Raji (cell line): ENCODE measurements around the gene LRRC4B.

Experiments
- POLR2A ChIP-seq: IDR thresholded peaks from 2 replicates; pipeline ENCODE4 v1.6.1; 2011; ENCODE audit warnings: low read depth, low read length, control low read depth; ENCODE audit not compliant: insufficient read depth

Gene LRRC4B

DNA sequence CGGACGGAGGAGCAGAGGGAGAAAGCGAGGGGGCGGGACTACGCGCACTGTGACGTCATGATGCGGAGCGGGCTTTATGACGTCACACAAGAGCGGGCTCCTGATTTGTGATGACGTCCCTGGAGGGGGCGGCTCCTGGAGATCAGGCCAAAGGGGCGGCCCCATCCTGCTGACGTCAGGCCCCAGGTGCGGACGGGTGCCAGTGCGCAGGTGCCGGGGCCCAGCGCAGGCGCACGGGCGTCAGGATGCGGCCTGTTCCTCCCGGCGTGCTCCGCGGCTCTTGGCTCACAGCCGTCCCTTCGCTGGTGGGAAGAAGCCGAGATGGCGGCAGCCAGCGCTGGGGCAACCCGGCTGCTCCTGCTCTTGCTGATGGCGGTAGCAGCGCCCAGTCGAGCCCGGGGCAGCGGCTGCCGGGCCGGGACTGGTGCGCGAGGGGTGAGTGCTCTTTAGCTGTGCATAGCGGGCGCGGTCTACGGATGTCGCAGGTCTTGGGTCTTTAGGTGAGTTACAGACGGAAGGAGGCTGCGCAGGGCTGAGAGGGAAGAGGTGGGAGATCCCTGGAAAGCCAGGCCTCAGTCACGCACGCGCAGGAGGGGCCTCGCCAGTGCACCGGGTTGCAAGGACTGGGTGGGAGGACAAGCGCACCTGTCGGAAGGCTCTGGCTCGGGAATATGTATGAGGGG lies 91.9 kb downstream of the LRRC4B start, which contains the start of the genes EMC10 and GARIN5A:
EMC10 (plus strand) TSS at position 284 of the 683 bp plus-strand sequence; CDS start at position 322, 38 bp downstream.
GARIN5A (minus strand) TSS at position 625 of the 683 bp plus-strand sequence; CDS start at position 165, 460 bp downstream.
- peak; percentile 96 for TF ChIP-seq POLR2A

DNA sequence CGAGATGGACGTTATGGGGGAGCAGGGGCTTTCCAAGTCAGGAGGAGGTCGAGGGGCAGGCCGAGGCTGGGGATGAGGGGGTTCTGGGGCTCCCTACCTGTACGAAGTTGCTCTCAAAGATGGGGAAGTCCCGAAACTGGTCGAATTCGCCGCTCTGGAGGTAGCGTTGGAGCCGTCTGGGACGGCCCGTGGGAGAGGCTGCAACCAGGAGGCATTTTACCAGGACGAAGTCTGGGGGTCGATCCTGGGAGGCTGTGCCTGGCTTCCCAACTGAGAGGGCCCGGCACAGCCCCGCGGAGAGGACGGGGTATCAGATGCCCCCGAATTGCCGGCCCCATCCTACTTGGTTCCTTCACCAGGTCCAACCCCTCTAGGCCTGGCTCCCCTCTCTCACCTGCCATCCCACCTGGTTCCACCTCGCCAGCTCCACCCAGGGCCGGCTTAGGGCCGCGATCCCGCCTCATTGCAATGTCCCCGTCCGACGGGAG lies 92.5 kb downstream of the LRRC4B start:
- TF ChIP-seq POLR2A = no peak

DNA sequence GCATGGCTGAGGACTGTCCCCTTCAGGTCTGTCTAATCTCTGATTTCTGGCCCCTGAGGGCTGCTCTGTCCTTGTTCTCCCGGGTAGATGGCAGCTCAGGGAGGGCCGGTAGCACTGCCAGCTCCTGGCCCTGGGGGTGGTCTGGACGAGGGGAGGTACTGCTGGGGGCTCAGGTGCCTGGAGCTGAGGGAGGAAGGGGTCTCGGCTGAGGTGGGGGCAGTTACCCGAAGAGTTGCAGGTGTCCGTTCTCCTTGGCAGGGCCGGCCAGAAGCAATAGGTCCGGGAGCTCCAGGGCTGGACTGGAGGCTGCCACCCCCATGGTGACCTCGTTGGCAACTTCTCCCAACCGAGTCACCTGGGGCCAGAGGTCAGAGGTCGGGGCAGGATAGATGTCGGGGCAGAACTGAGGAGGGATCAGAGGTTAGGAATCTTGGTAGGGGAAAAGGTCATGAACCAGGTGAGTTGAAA lies 93.1 kb downstream of the LRRC4B start:
- no peak for TF ChIP-seq POLR2A

DNA sequence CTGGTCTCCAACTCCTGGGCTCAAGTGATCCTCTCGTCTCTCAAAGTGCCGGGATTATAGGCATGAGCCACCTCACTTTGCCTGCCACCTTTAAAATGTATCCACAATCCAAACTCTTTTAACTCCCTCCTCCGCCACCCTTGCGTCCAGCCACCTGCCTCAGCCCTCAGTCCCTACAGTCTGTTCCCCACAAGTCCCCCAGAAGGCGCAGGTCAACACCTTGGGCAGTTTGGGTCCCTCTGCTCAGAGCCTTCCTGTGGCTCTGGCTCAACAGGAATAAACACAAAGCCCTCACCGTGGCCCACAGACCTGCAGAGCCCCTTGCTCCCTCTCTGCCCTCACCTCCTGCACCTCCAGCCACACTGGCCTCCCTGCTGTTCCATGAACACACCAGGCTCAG lies 99.4 kb downstream of the LRRC4B start:
- TF ChIP-seq POLR2A = no peak

DNA sequence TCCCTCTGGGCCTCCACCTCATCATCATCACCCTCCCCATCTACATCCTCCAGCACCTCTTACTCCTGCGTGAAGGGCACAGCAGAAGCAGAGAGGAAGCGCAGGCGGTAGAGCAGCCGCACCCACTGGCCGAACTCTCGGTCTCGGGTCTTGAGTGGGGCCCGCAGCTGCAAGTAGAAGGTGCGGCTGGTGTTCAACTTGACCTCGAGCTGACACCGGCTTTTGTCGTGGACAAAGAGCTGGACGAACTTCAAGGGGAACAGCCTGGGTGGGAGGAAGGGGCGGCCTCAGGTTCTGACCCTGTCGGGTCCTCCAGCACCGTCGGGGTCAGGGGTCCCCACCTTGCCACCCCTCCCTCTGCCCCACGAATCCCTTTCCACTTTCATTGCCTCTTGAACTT lies 100.7 kb downstream of the LRRC4B start:
- no peak for TF ChIP-seq POLR2A
